HEK293T (cell line): Measurements from ENCODE around the gene SLC41A3.
"Not testable (repeated sequence)": the region's sequence is repeated elsewhere in the genome, so short reads cannot be mapped to it uniquely, and the experiment has no call there.

Source experiments
- CTCF ChIA-PET: fragments of 350-600 bp; formaldehyde crosslinking; extraction: SDS; loops from one replicate; lab custom pipeline; 2021; ENCODE audit warnings: antibody characterized with exemption, inconsistent platforms; lab: Yijun Ruan, JAX
- POLR2A ChIA-PET: fragments of 350-600 bp; formaldehyde crosslinking; extraction: SDS; loops from one replicate; lab custom pipeline; 2020; ENCODE audit warnings: antibody characterized with exemption, inconsistent platforms; lab: Yijun Ruan, JAX
- DNase-seq: peaks from one replicate; pipeline ENCODE4 v3.0.0; 2012; ENCODE audit warnings: mixed read lengths; ENCODE audit errors: extremely low spot score
- ARNT ChIP-seq: fragments of 450-650 bp; IDR thresholded peaks from 2 replicates; pipeline ENCODE4 v1.6.1; 2017; ENCODE audit warnings: mild to moderate bottlenecking
- BHLHE40 ChIP-seq: fragments of 450-650 bp; IDR thresholded peaks from 2 replicates; pipeline ENCODE4 v1.6.1; 2016; ENCODE audit warnings: mild to moderate bottlenecking, moderate library complexity, borderline replicate concordance
- CTBP1 ChIP-seq: fragments of 450-650 bp; IDR thresholded peaks from 2 replicates; pipeline ENCODE4 v1.6.1; 2016; ENCODE audit warnings: borderline replicate concordance
- ELF4 ChIP-seq: fragments of 450-650 bp; IDR thresholded peaks from 2 replicates; pipeline ENCODE4 v1.6.1; 2017; ENCODE audit warnings: antibody characterized with exemption
- FOXA1 ChIP-seq: fragments of 450-650 bp; IDR thresholded peaks from 2 replicates; pipeline ENCODE4 v1.6.1; 2016; ENCODE audit warnings: mild to moderate bottlenecking
- FOXK2 ChIP-seq: fragments of 450-650 bp; IDR thresholded peaks from 2 replicates; pipeline ENCODE4 v1.6.1; 2016; ENCODE audit warnings: mild to moderate bottlenecking
- FOXM1 ChIP-seq: fragments of 450-650 bp; IDR thresholded peaks from 2 replicates; pipeline ENCODE4 v1.6.1; 2017; ENCODE audit warnings: mild to moderate bottlenecking, borderline replicate concordance
- HDGF ChIP-seq: fragments of 450-650 bp; IDR thresholded peaks from 2 replicates; pipeline ENCODE4 v1.6.1; 2017; ENCODE audit warnings: antibody characterized with exemption, borderline replicate concordance
- L3MBTL2 ChIP-seq: fragments of 450-650 bp; conservative IDR thresholded peaks from 2 replicates; pipeline ENCODE4 v1.6.1; 2016; ENCODE audit warnings: mild to moderate bottlenecking
- LEF1 ChIP-seq: fragments of 450-650 bp; IDR thresholded peaks from 2 replicates; pipeline ENCODE4 v1.6.1; 2017; ENCODE audit warnings: mild to moderate bottlenecking, borderline replicate concordance
- NFRKB ChIP-seq: fragments of 450-650 bp; IDR thresholded peaks from 2 replicates; pipeline ENCODE4 v1.6.1; 2016; ENCODE audit warnings: mild to moderate bottlenecking, moderate library complexity
- SP1 ChIP-seq: fragments of 450-650 bp; IDR thresholded peaks from 2 replicates; pipeline ENCODE4 v1.6.1; 2017
- SUZ12 ChIP-seq: fragments of 450-650 bp; IDR thresholded peaks from 2 replicates; pipeline ENCODE4 v1.6.1; 2016; ENCODE audit warnings: mild to moderate bottlenecking
- TARDBP ChIP-seq: fragments of 450-650 bp; IDR thresholded peaks from 2 replicates; pipeline ENCODE4 v1.6.1; 2016
- ZNF384 ChIP-seq: fragments of 450-650 bp; IDR thresholded peaks from 2 replicates; pipeline ENCODE4 v1.6.1; 2016
- TF ChIP-seq, protein P1 (sequence below): fragments of 450-650 bp; IDR thresholded peaks from 2 replicates; pipeline ENCODE4 v1.6.1; 2016

SLC41A3 gene

GRCh38 chr3:125965505-125965904 lies 118.4 kb downstream of the SLC41A3 start:
- no peak for DNase-seq
- ChIA-PET CTCF (no interaction called here), POLR2A (no interaction called here)
- TF ChIP-seq ARNT = no peak

GRCh38 chr3:125963834-125964233 lies 120.1 kb downstream of the SLC41A3 start:
- POLR2A ChIA-PET, DNase-seq, CTCF ChIA-PET: not testable (repeated sequence)

GRCh38 chr3:125961289-125961589 lies 122.7 kb downstream of the SLC41A3 start:
- CTCF ChIA-PET = no interaction called here
- no peak for DNase-seq
- TF ChIP-seq FOXA1 = no peak
- no peak for TF ChIP-seq SUZ12
- no peak for TF ChIP-seq TARDBP
- no peak for TF ChIP-seq SP1
- TF ChIP-seq LEF1 = no peak
- TF ChIP-seq, protein P1, sequence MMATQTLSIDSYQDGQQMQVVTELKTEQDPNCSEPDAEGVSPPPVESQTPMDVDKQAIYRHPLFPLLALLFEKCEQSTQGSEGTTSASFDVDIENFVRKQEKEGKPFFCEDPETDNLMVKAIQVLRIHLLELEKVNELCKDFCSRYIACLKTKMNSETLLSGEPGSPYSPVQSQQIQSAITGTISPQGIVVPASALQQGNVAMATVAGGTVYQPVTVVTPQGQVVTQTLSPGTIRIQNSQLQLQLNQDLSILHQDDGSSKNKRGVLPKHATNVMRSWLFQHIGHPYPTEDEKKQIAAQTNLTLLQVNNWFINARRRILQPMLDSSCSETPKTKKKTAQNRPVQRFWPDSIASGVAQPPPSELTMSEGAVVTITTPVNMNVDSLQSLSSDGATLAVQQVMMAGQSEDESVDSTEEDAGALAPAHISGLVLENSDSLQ = no peak
- no peak for TF ChIP-seq L3MBTL2
- no peak for TF ChIP-seq BHLHE40
- no peak for TF ChIP-seq ELF4
- POLR2A ChIA-PET = no interaction called here

- POLR2A ChIA-PET = no interaction called here
- TF ChIP-seq SUZ12 = no peak
- no peak for TF ChIP-seq ELF4
- no peak for TF ChIP-seq TARDBP
- no peak for TF ChIP-seq L3MBTL2
- TF ChIP-seq ZNF384 = no peak
- TF ChIP-seq CTBP1 = no peak
- TF ChIP-seq BHLHE40 = no peak
- no peak for TF ChIP-seq FOXA1
- TF ChIP-seq FOXK2 = no peak
- TF ChIP-seq, protein P1 = no peak
- no peak for TF ChIP-seq SP1
- no peak for TF ChIP-seq LEF1
- no peak for TF ChIP-seq NFRKB
- no peak for TF ChIP-seq FOXM1
- no peak for DNase-seq
- CTCF ChIA-PET = no interaction called here
Measured at GRCh38 chr3:125960456-125961288, 123.3 kb downstream of the SLC41A3 start.

- ChIA-PET POLR2A (no interaction called here), CTCF (no interaction called here)
- no peak for DNase-seq
- TF ChIP-seq L3MBTL2 = no peak
- TF ChIP-seq TARDBP = no peak
- no peak for TF ChIP-seq FOXM1
- TF ChIP-seq SP1 = no peak
- TF ChIP-seq HDGF = no peak
Measured at GRCh38 chr3:125960066-125960424, 123.9 kb downstream of the SLC41A3 start.

DNA sequence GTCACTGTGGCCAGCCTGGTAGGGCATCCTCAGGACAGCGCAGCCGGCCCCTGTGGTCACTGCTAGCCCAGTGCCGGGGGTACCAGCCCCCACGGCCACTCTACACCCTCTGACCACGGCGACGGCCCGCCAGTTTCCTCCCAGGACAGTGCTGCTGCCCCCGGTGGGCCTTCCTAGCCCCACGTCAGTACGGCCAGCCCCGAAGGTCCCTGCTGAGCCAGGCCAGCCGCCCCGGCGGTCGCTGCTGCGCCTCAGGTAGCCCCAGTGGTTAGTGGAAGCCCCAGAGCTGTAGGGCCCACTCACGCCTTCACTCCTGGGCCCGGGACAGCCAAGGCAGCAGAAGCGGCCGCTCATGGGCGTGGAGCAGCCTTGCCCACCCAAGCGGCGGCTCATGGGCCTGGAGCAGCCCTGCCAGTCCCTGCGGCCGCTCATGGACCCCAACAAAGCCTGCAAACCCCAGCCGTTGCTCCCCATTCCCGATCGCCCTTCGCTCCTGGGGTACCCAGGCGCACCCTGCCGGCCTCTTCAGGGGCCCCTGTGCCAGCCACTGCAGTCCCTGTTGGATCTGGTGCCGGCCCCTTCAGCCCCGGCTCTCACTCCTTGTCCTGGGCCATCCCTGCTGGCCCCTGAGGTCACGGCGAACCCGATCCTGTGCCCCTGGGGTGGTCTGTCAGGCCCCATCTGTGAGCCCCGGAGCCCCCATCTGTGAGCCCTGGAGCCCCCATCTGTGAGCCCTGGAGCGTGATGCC lies 124.4 kb downstream of the SLC41A3 start:
- TF ChIP-seq LEF1 = no peak
- TF ChIP-seq, protein P1 = no peak
- TF ChIP-seq ELF4 = no peak
- no peak for DNase-seq
- CTCF ChIA-PET = no interaction called here
- POLR2A ChIA-PET = no interaction called here

- ChIA-PET POLR2A (no interaction called here), CTCF (no interaction called here)
- TF ChIP-seq CTBP1 (no peak), TARDBP (no peak), FOXA1 (no peak), BHLHE40 (no peak), ARNT (no peak), L3MBTL2 (no peak), ZNF384 (no peak), LEF1 (no peak), SUZ12 (no peak), HDGF (no peak), FOXM1 (no peak), FOXK2 (no peak), ELF4 (no peak), NFRKB (no peak), SP1 (no peak)
- TF ChIP-seq, protein P1 = no peak
- DNase-seq = no peak
Measured at GRCh38 chr3:125958511-125959316, 125.2 kb downstream of the SLC41A3 start.
